Endothelial cell of umbilical vein (primary cell): ENCODE measurements around the gene TMEM132E. TPM values are rescaled to one million over a fixed set of nuclear protein-coding genes. Genes with fewer than 3 reads are reported as not detected.

Experiments used
- BruUV-seq: library from RNA; stranded (reverse); fragments of 400-500 nt; replicated peaks from 2 replicates; lab custom pipeline; 2021; lab: Mats Ljungman, UMichigan
- CTCF ChIA-PET: fragments of 300-600, 350-600 bp; sonication (Branson Sonifier 250); formaldehyde crosslinking; loops from one replicate; lab custom pipeline; 2021; ENCODE audit warnings: antibody characterized with exemption, inconsistent platforms; lab: Charles Lee
- POLR2A ChIA-PET: fragments of 300-600, 350-600 bp; sonication (Branson Sonifier 250); formaldehyde crosslinking; loops from one replicate; lab custom pipeline; 2021; ENCODE audit warnings: antibody characterized with exemption, inconsistent platforms; lab: Charles Lee
- DNase-seq: peaks from one replicate; pipeline ENCODE4 v3.0.0-alpha.2; 2011; ENCODE audit warnings: low read depth, low spot score
- FAIRE-seq: peaks from 2 replicates; lab custom pipeline; 2011; peaks lifted over from hg19 to GRCh38; lab: Jason Lieb, UNC
- H2AFZ ChIP-seq: 2 replicates; pipeline ENCODE4 v1.6.0; 2012; ENCODE audit warnings: low read depth, low read length, control low read depth, inconsistent platforms
- H3K27ac ChIP-seq: 2 replicates; pipeline ENCODE4 v1.5.1; 2011; ENCODE audit warnings: low read depth, mild to moderate bottlenecking, control low read depth, low read length, moderate library complexity; ENCODE audit not compliant: insufficient read depth
- H3K27me3 ChIP-seq, 2 experiments: 2 replicates each; pipeline versions ENCODE4 v1.6.0 to v1.6.1; 2011; ENCODE audit warnings: low read length in 2 of 2, mixed read lengths in 1 of 2; ENCODE audit not compliant: control insufficient read depth in 2 of 2, insufficient read depth in 2 of 2
- H3K36me3 ChIP-seq, 2 experiments: 2 replicates in 1 of 2; 3 replicates in 1 of 2; pipeline ENCODE4 v1.5.1; 2011; ENCODE audit warnings: low read length in 2 of 2, mild to moderate bottlenecking in 1 of 2, moderate library complexity in 1 of 2; ENCODE audit not compliant: control insufficient read depth in 2 of 2, insufficient read depth in 2 of 2; ENCODE audit errors: extremely low read depth in 1 of 2
- H3K4me1 ChIP-seq: 3 replicates; pipeline ENCODE4 v1.5.1; 2011; ENCODE audit warnings: mild to moderate bottlenecking, low read length; ENCODE audit not compliant: control insufficient read depth, insufficient read depth; ENCODE audit errors: extremely low read depth
- H3K4me2 ChIP-seq: 2 replicates; pipeline ENCODE4 v1.6.1; 2011; ENCODE audit warnings: low read length, control low read depth, mixed read lengths; ENCODE audit not compliant: insufficient read depth
- H3K4me3 ChIP-seq, 3 experiments: fragments of 200-600 bp in 1 of 3; sonication (generic), shearing (Covaris generic) in 1 of 3; replicated peaks in 1 of 3; 2 replicates each; pipeline ENCODE4 v1.5.1; 2011 to 2016; ENCODE audit warnings: control low read depth in 3 of 3, low read length in 3 of 3, mild to moderate bottlenecking in 2 of 3, inconsistent platforms in 1 of 3, low read depth in 1 of 3, moderate library complexity in 1 of 3; ENCODE audit not compliant: insufficient read depth in 1 of 3
- H3K79me2 ChIP-seq: 2 replicates; pipeline ENCODE4 v1.6.0; 2012; ENCODE audit warnings: low read length, inconsistent platforms; ENCODE audit not compliant: control insufficient read depth, insufficient read depth
- H3K9ac ChIP-seq: replicated peaks from 2 replicates; pipeline ENCODE3; 2011; ENCODE audit warnings: low read length, control low read depth; ENCODE audit not compliant: insufficient read depth; ENCODE audit errors: extremely low read depth
- H3K9me1 ChIP-seq: replicated peaks from 3 replicates; pipeline ENCODE4 v1.6.0; 2011; ENCODE audit warnings: mild to moderate bottlenecking, low read length; ENCODE audit not compliant: control insufficient read depth, insufficient read depth; ENCODE audit errors: extremely low read depth
- H3K9me3 ChIP-seq: replicated peaks from 2 replicates; pipeline ENCODE4 v1.5.1; 2012; ENCODE audit warnings: low read length, inconsistent platforms; ENCODE audit not compliant: control insufficient read depth, insufficient read depth
- H4K20me1 ChIP-seq: replicated peaks from 2 replicates; pipeline ENCODE3; 2011; ENCODE audit warnings: mild to moderate bottlenecking, low read length; ENCODE audit not compliant: control insufficient read depth, insufficient read depth; ENCODE audit errors: extremely low read depth
- EZH2 ChIP-seq: IDR thresholded peaks from 2 replicates; pipeline ENCODE4 v1.6.1; 2012; ENCODE audit warnings: borderline replicate concordance, low read depth, mild to moderate bottlenecking, moderate library complexity, low read length, inconsistent platforms; ENCODE audit not compliant: severe bottlenecking
- GATA2 ChIP-seq: IDR thresholded peaks from 2 replicates; pipeline ENCODE4 v1.7.0; 2011; ENCODE audit warnings: low read depth, mild to moderate bottlenecking, moderate library complexity, mixed read lengths, low read length; ENCODE audit not compliant: insufficient read length, insufficient read depth
- JUN ChIP-seq: IDR thresholded peaks from 2 replicates; pipeline ENCODE4 v1.6.1; 2011; ENCODE audit warnings: borderline replicate concordance, low read depth; ENCODE audit not compliant: insufficient read length, insufficient read depth
- dilution Hi-C: fragments of 300-500 bp; cut with MboI; formaldehyde crosslinking; loops from one replicate; pipeline ENCODE4 v1.15.0; 2019; ENCODE audit warnings: low sequenced_read_pairs; ENCODE audit not compliant: extremely low pct_ligation_motif_present
- intact Hi-C: fragments of 100-400 bp; cut with micrococcal nuclease; formaldehyde crosslinking; loops from one replicate; pipeline ENCODE4 v1.10.0; 2022
- polyA plus RNA-seq, 4 experiments: library from polyadenylated mRNA; depleted of rRNA in 3 of 4; stranded (reverse) in 3 of 4; unstranded in 1 of 4; fragments of >200 nt; gene quantifications; 2 replicates each; pipeline versions ENCODE4 v1.2.1 to v1.2.3, GENCODE V29; 2011 to 2012; ENCODE audit warnings: missing spikeins in 1 of 4
- total RNA-seq: library from RNA; stranded (reverse); gene quantifications from 2 replicates; pipeline ENCODE4 v1.2.3, GENCODE V29; 2021
- TF ChIP-seq, protein P1 (sequence below), 2 donors: IDR thresholded peaks; 1 replicate in 1 of 2; 2 replicates in 1 of 2; pipeline ENCODE4 v1.5.1; 2011; ENCODE audit warnings: low read length in 2 of 2, mild to moderate bottlenecking in 2 of 2, moderate library complexity in 2 of 2, control low read depth in 1 of 2, inconsistent platforms in 1 of 2, low read depth in 1 of 2; ENCODE audit not compliant: insufficient read depth in 1 of 2; ENCODE audit errors: extremely low read depth in 1 of 2
- TF ChIP-seq, protein P2 (sequence below): IDR thresholded peaks from 2 replicates; pipeline ENCODE4 v1.6.1; 2011; ENCODE audit not compliant: insufficient read depth, insufficient read length

The TMEM132E gene
- total and polyA plus RNA-seq, 2 donors (not counting 3 experiments of a cell fraction or from before 2014, with no cell fraction given), result not detected

GRCh38 chr17:34635876-34636275, 56.5 kb downstream of the TMEM132E start:
- no peak for FAIRE-seq
- H3K27ac ChIP-seq, result no peak overlapping the region
- H4K20me1 ChIP-seq, result no peaks in the 10 kb centered on the region
- peaks cover 3% of the 10 kb centered on the region for H3K4me1 ChIP-seq
- no peaks in the 10 kb centered on the region for H3K9me1 ChIP-seq
- H3K79me2 ChIP-seq, result no peaks in the 10 kb centered on the region
- intact Hi-C loops, result no loop called here
- TF ChIP-seq GATA2, result no peak
- TF ChIP-seq EZH2, result no peak
- TF ChIP-seq, protein P1, sequence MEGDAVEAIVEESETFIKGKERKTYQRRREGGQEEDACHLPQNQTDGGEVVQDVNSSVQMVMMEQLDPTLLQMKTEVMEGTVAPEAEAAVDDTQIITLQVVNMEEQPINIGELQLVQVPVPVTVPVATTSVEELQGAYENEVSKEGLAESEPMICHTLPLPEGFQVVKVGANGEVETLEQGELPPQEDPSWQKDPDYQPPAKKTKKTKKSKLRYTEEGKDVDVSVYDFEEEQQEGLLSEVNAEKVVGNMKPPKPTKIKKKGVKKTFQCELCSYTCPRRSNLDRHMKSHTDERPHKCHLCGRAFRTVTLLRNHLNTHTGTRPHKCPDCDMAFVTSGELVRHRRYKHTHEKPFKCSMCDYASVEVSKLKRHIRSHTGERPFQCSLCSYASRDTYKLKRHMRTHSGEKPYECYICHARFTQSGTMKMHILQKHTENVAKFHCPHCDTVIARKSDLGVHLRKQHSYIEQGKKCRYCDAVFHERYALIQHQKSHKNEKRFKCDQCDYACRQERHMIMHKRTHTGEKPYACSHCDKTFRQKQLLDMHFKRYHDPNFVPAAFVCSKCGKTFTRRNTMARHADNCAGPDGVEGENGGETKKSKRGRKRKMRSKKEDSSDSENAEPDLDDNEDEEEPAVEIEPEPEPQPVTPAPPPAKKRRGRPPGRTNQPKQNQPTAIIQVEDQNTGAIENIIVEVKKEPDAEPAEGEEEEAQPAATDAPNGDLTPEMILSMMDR (IDR thresholded peaks at IDR 0.05; ENCODE audit: extremely low read depth in 1 of 2, insufficient read depth in 1 of 2, low read depth in 1 of 2, low read length in 2 of 2), result no peak
- TF ChIP-seq JUN, result no peak
- TF ChIP-seq, protein P2, sequence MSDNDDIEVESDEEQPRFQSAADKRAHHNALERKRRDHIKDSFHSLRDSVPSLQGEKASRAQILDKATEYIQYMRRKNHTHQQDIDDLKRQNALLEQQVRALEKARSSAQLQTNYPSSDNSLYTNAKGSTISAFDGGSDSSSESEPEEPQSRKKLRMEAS, result no peak
- no peak overlapping the region for H3K9ac ChIP-seq
- ChIA-PET POLR2A (no interaction called here), CTCF (interaction anchor here (0.9 to 1.6 kb wide), 2 partner anchors 10 to 216 kb away, joined by 3 read pairs; no protein-coding TSS in a partner anchor)
- dilution Hi-C loops, result no loop called here
- H3K36me3 ChIP-seq, result no peaks in the 10 kb centered on the region
- H3K4me2 ChIP-seq, result no peak overlapping the region
- no peak overlapping the region for H3K4me3 ChIP-seq
- H2AFZ ChIP-seq, result no peak overlapping the region
- no TSS peak for BruUV-seq
- no peak for DNase-seq
- no peaks in the 10 kb centered on the region for H3K9me3 ChIP-seq
- H3K27me3 ChIP-seq, result peaks cover 2 to 9% of the 10 kb centered on the region in 2 experiments
